ENCODE measurements around the gene FARP2. TPM values are rescaled to one million over a fixed set of nuclear protein-coding genes. Genes with fewer than 3 reads are reported as not detected.

Gene FARP2
- polyA plus RNA-seq, 1 donor: 30.5 TPM

DNA sequence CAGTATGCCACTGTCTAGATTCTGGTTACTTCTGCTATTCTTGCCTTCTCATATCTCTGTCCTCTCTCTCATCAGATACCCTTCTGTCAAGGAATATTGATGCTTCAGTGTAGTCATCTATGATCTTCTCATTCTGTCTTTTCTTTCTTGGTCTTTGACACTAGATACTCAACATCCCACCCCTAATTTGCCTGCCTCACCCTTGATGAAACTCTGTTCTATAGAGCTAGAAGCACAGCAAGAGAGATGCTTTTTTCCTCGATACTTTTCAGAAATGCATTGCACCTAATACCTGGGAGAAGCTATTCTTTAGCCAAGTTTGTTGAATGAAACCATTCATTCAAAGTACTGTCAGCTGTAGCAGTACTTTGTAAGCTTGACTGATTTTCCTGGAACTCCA is 30.8 kb upstream of the FARP2 start:
- no peak for DNase-seq (ENCODE audit: low read depth)

- no peak for DNase-seq (ENCODE audit: low read depth)
These were observed 26.1 kb upstream of the FARP2 start for GRCh38 chr2:241329669-241330615.

- no peak for DNase-seq (ENCODE audit: low read depth)
These were observed 25.5 kb upstream of the FARP2 start for GRCh38 chr2:241330616-241330981.

- DNase-seq (ENCODE audit: low read depth): no peak
These were observed 21.3 kb upstream of the FARP2 start for GRCh38 chr2:241334813-241335212.

- DNase-seq (ENCODE audit: low read depth): no peak
These were observed 16.1 kb upstream of the FARP2 start for GRCh38 chr2:241339839-241340630.

- DNase-seq (ENCODE audit: low read depth): no peak
These were observed 15.4 kb upstream of the FARP2 start for GRCh38 chr2:241340631-241341163.

- DNase-seq (ENCODE audit: low read depth): no peak
These were observed 11.0 kb upstream of the FARP2 start for GRCh38 chr2:241344925-241345651.

DNA sequence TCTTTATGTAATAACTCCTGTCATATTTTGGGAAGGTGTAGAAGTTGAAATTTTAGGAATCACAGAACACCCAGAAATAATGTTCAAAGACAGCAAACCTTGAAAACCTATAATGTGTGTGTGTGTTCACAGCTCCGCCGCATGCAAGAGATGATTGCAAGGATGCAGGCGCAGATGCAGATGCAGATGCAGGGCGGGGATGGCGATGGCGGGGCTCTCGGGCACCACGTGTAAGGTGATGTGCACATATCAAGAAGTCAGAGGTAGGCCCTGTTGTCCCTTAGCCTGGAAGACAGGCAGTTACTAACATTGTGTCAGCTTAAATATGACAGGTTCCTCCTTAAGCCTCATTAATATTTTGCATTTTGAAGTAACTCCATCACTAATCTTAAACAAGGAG is 6.1 kb upstream of the FARP2 start:
- no peak for DNase-seq (ENCODE audit: low read depth)

GRCh38 chr2:241350530-241350877 is 5.6 kb upstream of the FARP2 start:
- DNase-seq (ENCODE audit: low read depth): no peak

GRCh38 chr2:241350878-241351639 is 5.0 kb upstream of the FARP2 start:
- no peak for DNase-seq (ENCODE audit: low read depth)

DNA sequence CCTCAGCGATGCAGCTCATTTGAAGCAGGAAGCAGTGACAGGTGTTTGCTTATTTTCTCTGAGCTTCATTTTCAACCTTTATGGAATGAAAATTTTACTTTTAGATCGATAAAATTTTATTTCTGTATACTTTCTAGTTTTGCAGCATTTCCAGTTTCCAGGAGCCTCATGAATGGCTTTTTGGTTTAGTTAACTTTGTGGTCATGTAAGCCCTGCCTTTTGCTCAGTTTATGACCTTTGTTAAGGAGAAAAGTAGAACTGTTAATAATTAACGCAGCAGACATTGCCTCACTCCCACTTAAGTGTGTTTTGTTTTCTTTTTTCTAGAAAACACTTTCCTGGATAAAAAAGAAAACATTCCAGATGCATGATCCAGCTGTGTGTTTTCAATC is 4.4 kb upstream of the FARP2 start:
- no peak for DNase-seq (ENCODE audit: low read depth)

GRCh38 chr2:241352227-241352626 is 3.9 kb upstream of the FARP2 start:
- DNase-seq (ENCODE audit: low read depth): no peak

DNA sequence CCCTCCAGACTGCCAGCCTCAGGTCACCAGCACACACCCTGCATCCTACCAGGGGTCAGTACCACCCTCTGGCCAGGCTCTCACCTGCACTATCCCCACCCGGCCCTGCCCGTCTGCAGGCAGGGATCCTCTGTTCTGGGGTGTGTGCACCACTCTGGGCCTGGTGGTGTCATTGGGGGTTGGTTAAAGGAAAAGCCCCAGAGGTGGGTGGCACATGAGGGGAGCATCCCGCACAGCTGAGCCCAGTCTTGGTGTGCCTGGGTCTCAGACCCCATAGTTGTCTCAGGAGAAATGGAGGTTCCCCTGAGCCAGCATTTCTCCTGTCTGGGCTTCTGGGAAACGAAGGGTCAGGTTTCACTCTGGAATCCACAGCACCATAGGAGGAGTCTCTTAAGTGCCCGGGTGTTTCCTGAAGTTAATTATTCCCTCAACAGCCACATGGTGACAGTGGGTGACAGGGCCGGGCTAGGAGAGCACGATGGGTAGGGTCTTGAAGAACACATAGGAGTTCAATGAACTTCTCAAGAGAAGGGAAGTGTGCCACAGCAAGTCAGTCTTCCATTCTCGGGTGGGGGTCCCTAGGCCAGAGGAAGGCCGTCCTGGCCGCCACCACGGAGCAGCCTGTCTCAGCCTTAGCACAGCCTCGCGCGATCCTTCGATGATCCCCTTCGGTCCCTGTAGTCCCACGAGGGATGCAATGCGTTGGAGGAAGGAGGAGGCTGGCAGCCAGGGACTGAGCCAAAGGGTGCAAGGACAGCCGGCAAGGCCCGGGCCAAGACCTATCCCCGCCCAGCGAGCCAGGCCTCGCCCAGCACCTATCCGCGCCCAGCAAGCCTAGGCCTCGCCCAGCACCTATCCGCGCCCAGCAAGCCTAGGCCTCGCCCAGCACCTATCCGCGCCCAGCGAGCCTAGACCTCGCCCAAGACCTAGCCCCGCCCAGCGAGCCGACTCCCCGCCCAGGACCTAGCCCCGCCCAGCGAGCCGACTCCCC is 1.1 kb upstream of the FARP2 start:
- no peak for DNase-seq (ENCODE audit: low read depth)

DNA sequence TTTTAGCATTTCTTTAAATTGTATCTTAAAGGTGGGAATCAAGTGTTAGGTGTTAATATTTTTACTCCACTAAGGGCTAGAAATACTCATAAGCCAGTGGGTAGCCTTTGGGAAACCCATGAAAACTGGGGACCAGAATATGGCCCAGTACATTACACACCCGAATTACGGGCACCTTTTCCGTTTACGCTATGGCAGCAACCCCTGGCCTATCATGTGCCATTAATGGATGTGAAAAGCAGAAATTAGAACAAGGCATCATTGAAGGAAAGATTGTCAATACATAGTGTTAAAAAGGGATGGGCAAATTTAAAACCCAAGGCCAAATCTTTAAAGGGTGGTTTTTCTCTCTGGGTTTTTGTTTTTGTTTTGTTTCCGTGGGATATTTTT is 781 bp downstream of the FARP2 start:
- DNase-seq (ENCODE audit: low read depth): no peak

GRCh38 chr2:241357531-241357930 is 1.4 kb downstream of the FARP2 start:
- DNase-seq (ENCODE audit: low read depth): no peak

DNA sequence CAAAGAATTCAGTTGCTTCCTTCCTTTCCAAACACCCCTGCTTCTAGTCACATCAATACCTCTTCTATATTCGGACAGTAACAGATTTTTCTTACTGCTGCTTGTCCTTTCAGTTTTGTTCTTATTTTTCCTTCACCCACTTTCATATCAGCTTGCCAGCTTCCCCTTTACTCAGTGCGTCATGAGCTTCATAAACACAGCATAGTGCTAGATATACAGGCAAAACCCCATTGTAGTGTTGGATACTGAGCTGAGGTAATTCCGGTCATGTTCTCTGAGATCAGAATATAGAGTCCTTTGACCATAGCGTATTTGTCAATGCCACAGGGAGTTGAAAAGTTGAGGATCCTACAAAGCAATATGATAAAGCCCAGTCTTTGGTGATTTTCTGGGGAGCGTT is 2.4 kb downstream of the FARP2 start:
- no peak for DNase-seq (ENCODE audit: low read depth)

DNA sequence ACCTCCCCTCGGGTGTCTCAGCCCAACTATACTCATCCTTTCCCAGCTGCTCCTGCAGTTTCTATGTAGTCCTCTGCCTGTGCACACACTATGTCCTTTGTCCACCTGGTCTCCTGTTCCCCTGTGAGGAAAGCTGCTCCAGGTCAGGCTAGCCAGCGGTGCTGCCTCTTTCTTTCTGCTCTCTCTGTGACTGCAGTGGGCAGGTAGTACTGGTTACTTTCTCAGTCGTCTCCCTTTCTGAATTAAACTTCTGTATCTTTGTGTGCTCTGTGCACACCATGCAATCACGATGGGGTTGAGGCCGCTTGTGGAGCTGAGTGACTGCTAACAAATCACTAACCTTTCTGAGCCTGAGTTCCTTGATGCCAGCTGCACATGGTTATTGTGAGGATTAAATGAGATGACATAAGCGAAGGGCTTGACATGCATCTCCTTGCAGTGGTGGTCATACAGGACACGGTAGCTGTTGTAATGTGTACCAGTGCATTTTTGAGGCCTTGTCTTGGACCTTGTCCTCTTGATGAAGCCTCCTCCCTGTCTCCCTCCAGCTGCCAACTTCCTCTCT is 3.5 kb downstream of the FARP2 start:
- no peak for DNase-seq (ENCODE audit: low read depth)

DNA sequence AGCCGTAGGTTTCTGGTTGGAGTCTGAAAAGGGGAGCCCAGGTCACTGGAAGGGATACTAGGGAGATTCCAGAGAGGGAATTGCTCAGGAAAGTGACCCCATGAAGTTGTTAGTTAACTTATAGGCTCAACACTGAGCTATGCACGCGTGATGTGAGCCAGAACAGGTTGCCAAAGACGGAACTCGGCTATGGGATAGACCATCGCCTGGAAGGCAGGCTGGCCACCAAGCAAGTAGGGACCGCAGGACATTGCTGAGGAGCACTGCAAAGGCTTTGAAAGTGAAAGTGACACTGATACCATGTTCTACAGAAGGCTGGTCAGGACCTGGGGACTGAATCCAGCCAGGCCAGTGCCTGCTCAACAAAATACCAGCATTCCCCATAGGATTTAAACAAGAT is 7.3 kb downstream of the FARP2 start:
- DNase-seq (ENCODE audit: low read depth): no peak

DNA sequence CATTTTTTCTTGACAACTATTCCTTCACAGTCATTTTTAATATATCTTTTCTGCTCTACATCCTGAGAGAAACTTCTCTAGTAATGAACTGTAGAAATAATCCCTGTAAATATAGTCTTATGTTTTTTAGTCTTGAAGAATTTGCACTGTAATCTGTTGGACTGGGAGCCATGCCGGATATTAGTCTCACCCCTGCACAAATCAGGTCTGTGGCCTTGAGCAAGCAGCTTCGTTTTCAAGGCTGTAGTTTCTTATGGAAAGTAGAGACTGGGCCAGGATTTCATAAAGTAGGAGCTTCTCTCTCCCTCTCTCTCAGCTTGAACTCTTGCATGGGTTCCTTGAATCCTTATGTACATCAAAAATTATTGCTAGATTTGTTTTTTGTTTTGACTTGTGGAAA is 8.7 kb downstream of the FARP2 start:
- DNase-seq (ENCODE audit: low read depth): no peak

DNA sequence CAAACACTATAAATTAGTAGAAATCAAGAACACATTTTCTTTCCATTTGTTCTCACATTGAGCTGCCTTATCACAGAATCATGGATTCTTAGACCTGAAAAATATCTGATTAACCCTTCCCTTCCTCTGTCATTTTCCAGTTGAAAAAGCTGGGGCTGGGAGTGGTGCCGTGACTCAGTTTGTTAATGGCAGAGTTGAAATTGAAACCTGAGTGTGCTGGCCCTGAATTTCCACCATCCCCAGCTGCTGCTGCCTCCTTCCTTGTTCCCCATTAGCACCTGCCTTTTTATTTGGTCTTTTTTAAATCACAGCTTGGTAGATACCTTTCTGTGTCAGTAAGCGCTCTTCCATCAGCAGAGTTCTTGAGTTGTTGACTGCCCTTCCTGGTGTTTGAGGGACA is 10.6 kb downstream of the FARP2 start:
- no peak for DNase-seq (ENCODE audit: low read depth)

Measured in forelimb muscle (tissue), 1 donor.